ENCODE data around the gene TIMP2.

DNA sequence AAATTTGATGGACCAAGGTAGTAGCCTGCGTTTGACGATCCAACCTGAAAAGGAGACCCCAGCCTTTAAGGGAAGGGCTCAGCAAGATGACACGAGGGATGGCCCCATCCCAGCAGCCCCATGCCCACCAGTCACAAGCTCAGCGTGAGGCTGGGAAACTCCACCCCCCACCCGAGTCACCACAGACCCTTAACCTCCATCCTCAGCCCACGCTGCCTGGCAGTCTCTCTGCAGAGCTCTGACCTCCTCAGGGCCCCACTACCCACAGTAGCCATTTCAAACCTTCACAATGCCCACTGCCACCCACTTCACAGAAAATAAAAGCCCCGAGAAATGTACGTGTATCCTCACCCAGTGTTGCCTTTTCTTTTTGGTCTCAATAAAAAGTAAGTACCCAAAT, 103.2 kb downstream of the TIMP2 start:
- TF ChIP-seq EGR1 (IDR thresholded peaks at IDR 0.05; ENCODE audit: low read depth), result no peak
- TF ChIP-seq, protein P1, sequence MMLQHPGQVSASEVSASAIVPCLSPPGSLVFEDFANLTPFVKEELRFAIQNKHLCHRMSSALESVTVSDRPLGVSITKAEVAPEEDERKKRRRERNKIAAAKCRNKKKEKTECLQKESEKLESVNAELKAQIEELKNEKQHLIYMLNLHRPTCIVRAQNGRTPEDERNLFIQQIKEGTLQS (IDR thresholded peaks at IDR 0.05), result no peak
- TF ChIP-seq, protein P2, sequence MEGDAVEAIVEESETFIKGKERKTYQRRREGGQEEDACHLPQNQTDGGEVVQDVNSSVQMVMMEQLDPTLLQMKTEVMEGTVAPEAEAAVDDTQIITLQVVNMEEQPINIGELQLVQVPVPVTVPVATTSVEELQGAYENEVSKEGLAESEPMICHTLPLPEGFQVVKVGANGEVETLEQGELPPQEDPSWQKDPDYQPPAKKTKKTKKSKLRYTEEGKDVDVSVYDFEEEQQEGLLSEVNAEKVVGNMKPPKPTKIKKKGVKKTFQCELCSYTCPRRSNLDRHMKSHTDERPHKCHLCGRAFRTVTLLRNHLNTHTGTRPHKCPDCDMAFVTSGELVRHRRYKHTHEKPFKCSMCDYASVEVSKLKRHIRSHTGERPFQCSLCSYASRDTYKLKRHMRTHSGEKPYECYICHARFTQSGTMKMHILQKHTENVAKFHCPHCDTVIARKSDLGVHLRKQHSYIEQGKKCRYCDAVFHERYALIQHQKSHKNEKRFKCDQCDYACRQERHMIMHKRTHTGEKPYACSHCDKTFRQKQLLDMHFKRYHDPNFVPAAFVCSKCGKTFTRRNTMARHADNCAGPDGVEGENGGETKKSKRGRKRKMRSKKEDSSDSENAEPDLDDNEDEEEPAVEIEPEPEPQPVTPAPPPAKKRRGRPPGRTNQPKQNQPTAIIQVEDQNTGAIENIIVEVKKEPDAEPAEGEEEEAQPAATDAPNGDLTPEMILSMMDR (IDR thresholded peaks at IDR 0.05 in 2 of 3, conservative IDR thresholded peaks at IDR 0.05 in 1 of 3; ENCODE audit: borderline replicate concordance in 1 of 3, insufficient read depth in 1 of 3, low read depth in 2 of 3, low read length in 2 of 3), result no peak
- TF ChIP-seq, protein P3, sequence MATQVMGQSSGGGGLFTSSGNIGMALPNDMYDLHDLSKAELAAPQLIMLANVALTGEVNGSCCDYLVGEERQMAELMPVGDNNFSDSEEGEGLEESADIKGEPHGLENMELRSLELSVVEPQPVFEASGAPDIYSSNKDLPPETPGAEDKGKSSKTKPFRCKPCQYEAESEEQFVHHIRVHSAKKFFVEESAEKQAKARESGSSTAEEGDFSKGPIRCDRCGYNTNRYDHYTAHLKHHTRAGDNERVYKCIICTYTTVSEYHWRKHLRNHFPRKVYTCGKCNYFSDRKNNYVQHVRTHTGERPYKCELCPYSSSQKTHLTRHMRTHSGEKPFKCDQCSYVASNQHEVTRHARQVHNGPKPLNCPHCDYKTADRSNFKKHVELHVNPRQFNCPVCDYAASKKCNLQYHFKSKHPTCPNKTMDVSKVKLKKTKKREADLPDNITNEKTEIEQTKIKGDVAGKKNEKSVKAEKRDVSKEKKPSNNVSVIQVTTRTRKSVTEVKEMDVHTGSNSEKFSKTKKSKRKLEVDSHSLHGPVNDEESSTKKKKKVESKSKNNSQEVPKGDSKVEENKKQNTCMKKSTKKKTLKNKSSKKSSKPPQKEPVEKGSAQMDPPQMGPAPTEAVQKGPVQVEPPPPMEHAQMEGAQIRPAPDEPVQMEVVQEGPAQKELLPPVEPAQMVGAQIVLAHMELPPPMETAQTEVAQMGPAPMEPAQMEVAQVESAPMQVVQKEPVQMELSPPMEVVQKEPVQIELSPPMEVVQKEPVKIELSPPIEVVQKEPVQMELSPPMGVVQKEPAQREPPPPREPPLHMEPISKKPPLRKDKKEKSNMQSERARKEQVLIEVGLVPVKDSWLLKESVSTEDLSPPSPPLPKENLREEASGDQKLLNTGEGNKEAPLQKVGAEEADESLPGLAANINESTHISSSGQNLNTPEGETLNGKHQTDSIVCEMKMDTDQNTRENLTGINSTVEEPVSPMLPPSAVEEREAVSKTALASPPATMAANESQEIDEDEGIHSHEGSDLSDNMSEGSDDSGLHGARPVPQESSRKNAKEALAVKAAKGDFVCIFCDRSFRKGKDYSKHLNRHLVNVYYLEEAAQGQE (IDR thresholded peaks at IDR 0.05; ENCODE audit: low read depth), result no peak

Measured in HCT116 (cell line).